ENCODE results near the gene DNAJC19. TPM values are rescaled to one million over a fixed set of nuclear protein-coding genes. Genes with fewer than 3 reads are reported as not detected.
A peak's percentile ranks its signal among the peaks of the same experiment; 100 is the strongest.

Gene DNAJC19
- 10 to 100 TPM; 13.5 to 25.2 (median 20.6) TPM for total RNA-seq

DNA sequence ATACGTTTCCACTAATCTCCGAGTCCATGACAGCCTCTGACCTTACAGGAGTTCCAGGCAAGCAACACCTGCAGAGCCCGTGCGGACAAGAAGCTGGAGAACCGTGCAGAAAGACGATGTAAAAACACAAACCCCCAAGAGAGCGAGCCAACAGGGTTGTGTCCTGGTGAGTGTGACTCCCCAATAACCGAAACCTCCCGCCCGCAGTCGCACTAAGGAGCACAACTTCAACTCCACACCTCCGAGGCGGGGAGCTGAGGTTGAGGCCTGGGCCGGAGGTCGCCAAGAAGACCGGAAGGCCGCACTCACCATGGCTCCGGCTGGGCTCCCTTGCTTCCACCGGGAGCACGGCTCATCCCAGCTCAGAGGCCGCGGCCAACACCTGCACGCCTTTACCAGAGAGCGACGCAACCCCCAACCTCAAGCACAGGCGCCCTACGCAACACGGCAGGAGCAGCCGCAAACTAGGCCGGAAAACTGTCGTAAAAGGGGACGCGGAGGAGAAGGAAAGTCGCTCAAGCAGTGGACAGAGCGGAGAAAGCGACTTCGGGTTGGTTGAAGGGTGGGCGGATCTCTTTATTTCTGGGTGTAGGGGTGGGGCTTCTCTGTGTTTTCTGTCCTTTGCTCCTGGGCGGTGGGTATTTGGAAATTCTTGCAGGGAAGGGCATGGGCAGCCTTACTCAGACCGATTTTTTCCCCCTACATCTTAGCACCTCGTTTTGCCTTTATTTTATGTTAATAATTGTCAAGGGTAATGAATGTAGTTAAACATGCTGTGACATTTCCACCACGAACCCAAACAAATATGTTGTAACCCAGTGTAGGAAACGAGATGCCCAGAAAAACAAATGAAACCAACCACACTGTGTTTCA is at the start of gene DNAJC19:
TSS of gene DNAJC19 (minus strand) at position 446 of the 873 bp plus-strand sequence. CDS start at position 312, 134 bp downstream.
- peak in 1 of 2 donors; percentile 45 for TF ChIP-seq POLR2A (IDR thresholded peaks at IDR 0.05)
- TF ChIP-seq, protein P1, sequence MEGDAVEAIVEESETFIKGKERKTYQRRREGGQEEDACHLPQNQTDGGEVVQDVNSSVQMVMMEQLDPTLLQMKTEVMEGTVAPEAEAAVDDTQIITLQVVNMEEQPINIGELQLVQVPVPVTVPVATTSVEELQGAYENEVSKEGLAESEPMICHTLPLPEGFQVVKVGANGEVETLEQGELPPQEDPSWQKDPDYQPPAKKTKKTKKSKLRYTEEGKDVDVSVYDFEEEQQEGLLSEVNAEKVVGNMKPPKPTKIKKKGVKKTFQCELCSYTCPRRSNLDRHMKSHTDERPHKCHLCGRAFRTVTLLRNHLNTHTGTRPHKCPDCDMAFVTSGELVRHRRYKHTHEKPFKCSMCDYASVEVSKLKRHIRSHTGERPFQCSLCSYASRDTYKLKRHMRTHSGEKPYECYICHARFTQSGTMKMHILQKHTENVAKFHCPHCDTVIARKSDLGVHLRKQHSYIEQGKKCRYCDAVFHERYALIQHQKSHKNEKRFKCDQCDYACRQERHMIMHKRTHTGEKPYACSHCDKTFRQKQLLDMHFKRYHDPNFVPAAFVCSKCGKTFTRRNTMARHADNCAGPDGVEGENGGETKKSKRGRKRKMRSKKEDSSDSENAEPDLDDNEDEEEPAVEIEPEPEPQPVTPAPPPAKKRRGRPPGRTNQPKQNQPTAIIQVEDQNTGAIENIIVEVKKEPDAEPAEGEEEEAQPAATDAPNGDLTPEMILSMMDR (IDR thresholded peaks at IDR 0.05), result no peak
- DNase-seq (ENCODE audit: low spot score in 2 of 2), result peak; percentile 95 to 97
- peak within 1 kb of the TSS; percentile 70 for H3K4me3 ChIP-seq (ENCODE audit: low read depth, poor library complexity, severe bottlenecking)
- WGBS, 2 donors, result 0 to 1% methylated on average over 40 to 42 of the region's 43 CpGs
- intact Hi-C loops (cut with DNase I; ENCODE audit: low total_unique reads), result loop anchor here (5.0 kb wide), 1 partner anchor 188 kb away; no protein-coding TSS in a partner anchor

GRCh38 chr3:181030948-181031347 is 41.4 kb upstream of the DNAJC19 start:
- DNase-seq (ENCODE audit: low spot score in 2 of 2), result no peak
- TF ChIP-seq, protein P1 (IDR thresholded peaks at IDR 0.05), result no peak
- no peak for TF ChIP-seq POLR2A (IDR thresholded peaks at IDR 0.05)
- intact Hi-C loops (cut with DNase I; ENCODE audit: low total_unique reads), result no loop called here

DNA sequence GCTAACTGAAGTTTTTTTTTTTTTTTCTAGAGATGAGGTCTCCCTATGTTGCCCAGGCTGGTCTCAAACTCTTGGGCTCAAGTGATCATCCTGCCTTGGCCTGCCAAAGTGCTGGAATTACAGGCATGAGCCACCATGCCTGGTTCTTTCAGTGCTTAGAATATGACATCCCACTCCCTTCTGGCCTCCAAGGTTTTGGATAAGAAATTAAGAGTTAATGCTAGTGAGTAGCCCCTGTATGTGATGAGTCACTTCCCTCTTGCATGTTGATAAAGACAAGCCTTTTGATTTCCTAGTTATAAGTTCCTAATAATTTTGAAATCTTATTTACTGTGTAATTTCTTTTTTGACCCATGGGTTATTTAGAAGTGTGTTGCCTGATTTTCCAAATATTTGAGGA is 35.7 kb upstream of the DNAJC19 start:
- no peak for DNase-seq (ENCODE audit: low spot score in 2 of 2)
- no peak overlapping the region for H3K4me3 ChIP-seq (ENCODE audit: low read depth, poor library complexity, severe bottlenecking)
- intact Hi-C loops (cut with DNase I; ENCODE audit: low total_unique reads), result no loop called here
- TF ChIP-seq POLR2A (IDR thresholded peaks at IDR 0.05), result no peak

More at GRCh38 chr3:181030948-181031347, 41.4 kb upstream of the DNAJC19 start:
- H3K4me3 ChIP-seq (ENCODE audit: low read depth, poor library complexity, severe bottlenecking), result no peak overlapping the region

GRCh38 chr3:181017690-181018089 is 28.2 kb upstream of the DNAJC19 start:
- intact Hi-C loops (cut with DNase I; ENCODE audit: low total_unique reads), result no loop called here
- no peak overlapping the region for H3K4me3 ChIP-seq (ENCODE audit: low read depth, poor library complexity, severe bottlenecking)
- TF ChIP-seq POLR2A (IDR thresholded peaks at IDR 0.05), result no peak
- DNase-seq (ENCODE audit: low spot score in 2 of 2), result no peak
- 58 to 62% methylated on average over 2 of the region's 2 CpGs for WGBS, 2 donors

- intact Hi-C loops (cut with DNase I; ENCODE audit: low total_unique reads), result no loop called here
- WGBS, 2 donors, result 74 to 78% methylated on average over 5 of the region's 5 CpGs
- H3K4me3 ChIP-seq (ENCODE audit: low read depth, poor library complexity, severe bottlenecking), result no peak overlapping the region
- DNase-seq (ENCODE audit: low spot score in 2 of 2), result no peak
- no peak for TF ChIP-seq POLR2A (IDR thresholded peaks at IDR 0.05)
- TF ChIP-seq, protein P1 (IDR thresholded peaks at IDR 0.05), result no peak
Observed at GRCh38 chr3:181009225-181009624, 19.7 kb upstream of the DNAJC19 start.

DNA sequence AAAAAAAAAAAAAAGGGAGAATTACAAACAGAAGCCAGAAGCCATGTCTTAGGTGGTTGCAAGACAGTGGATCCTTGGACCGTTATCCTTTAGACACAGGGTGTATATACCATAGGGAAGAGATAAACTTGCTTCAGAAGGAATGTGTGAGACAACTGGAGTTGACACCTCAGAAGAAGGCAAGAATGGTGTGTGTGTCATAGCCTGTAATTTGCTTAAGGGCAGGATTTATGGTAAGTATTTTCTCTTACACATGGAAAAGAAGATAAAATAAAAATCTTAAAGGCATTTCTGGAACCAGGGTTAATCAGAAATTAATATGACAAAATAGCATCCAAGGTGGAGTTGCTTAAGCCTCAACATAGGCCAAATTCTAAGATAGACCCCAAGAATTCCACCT is 19.3 kb upstream of the DNAJC19 start:
- no peak overlapping the region for H3K4me3 ChIP-seq (ENCODE audit: low read depth, poor library complexity, severe bottlenecking)
- DNase-seq (ENCODE audit: low spot score in 2 of 2), result no peak
- TF ChIP-seq, protein P1 (IDR thresholded peaks at IDR 0.05), result no peak
- no peak for TF ChIP-seq POLR2A (IDR thresholded peaks at IDR 0.05)
- intact Hi-C loops (cut with DNase I; ENCODE audit: low total_unique reads), result no loop called here
- WGBS, 2 donors, result 59 to 76% methylated on average over 1 of the region's 1 CpG

Data from lower leg skin (tissue), 4 donors.